Right lung (tissue), 5 donors: ENCODE measurements around the gene LIMS1. TPM values are rescaled to one million over a fixed set of nuclear protein-coding genes. Genes with fewer than 3 reads are reported as not detected.
"Not testable (repeated sequence)": the region's sequence is repeated elsewhere in the genome, so short reads cannot be mapped to it uniquely, and the experiment has no call there.

Source experiments
- DNase-seq, 2 donors: peaks; one replicate each; pipeline ENCODE4 v3.0.0-alpha.2; 2013
- polyA plus RNA-seq, 5 donors: library from polyadenylated mRNA; unstranded; fragments of 120-200 nt; gene quantifications; one replicate each; pipeline versions ENCODE4 v1.2.1 to v1.2.3, GENCODE V29; 2013; ENCODE audit warnings: inconsistent platforms in 1 of 5, low replicate concordance in 1 of 5; ENCODE audit not compliant: insufficient read length in 5 of 5, insufficient read depth in 1 of 5

LIMS1 gene
- polyA plus RNA-seq, 5 donors: 47.1 to 79.7 (median 66.3) TPM

- peak; percentile 97 to 98 for DNase-seq
These were observed 185.1 kb downstream of the LIMS1 start, which contains the start of gene RANBP2 for GRCh38 chr2:108719149-108720044. Gene RANBP2 (plus strand): TSS chr2:108719482. CDS start chr2:108719607, 125 bp downstream.

- not testable (repeated sequence) for DNase-seq
These were observed 191.8 kb downstream of the LIMS1 start for GRCh38 chr2:108726048-108726447.

- not testable (repeated sequence) for DNase-seq
These were observed 200.4 kb downstream of the LIMS1 start for GRCh38 chr2:108734656-108735055.

Other genes starting within 250 kb of the LIMS1 start
- gene SULT1C2, start 245.6 kb upstream of the LIMS1 start, polyA plus RNA-seq: 10 to 100 TPM; 20.1 to 30.4 (median 29.8) TPM
- 10 to 100 TPM; 50.0 to 89.4 (median 69.8) TPM for gene SULT1C4, start 156.5 kb upstream of the LIMS1 start, polyA plus RNA-seq
- 10 to 100 TPM; 31.4 to 73.0 (median 62.3) TPM for gene GCC2, start 85.3 kb upstream of the LIMS1 start, polyA plus RNA-seq
- 10 to 100 TPM; 36.8 to 69.7 (median 60.8) TPM for gene RANBP2, start 185.0 kb downstream of the LIMS1 start, polyA plus RNA-seq